ENCODE measurements around the gene SMLR1. TPM values are rescaled to one million over a fixed set of nuclear protein-coding genes. Genes with fewer than 3 reads are reported as not detected.

The SMLR1 gene
- total RNA-seq, 2 experiments from 2014 or later = not detected

DNA sequence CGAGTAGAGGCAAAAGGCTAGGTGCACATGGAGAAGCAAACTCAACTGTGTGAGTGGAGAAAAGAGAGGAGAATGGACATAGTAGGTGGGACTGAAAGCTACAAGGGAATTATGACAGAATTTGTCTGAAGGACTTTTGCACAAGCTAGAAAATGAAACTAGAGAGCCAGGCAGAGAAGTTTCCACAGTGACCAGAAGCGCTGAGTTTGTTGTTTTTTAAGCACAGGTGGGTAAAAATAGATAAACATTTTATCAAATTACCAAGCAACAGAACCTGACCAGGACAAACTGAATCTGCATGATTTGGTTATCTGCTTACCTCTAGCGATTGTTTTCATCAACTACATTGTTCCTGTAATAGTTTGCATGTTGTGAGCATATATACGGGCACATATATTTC is 38.6 kb downstream of the SMLR1 start:
- no peaks in the 10 kb centered on the region for H3K36me3 ChIP-seq (ENCODE audit: insufficient read depth, low read length)
- H3K4me1 ChIP-seq (ENCODE audit: insufficient read depth, low read length) = no peaks in the 10 kb centered on the region
- ChIA-PET CTCF (no interaction called here), POLR2A (no interaction called here)
- no peaks in the 10 kb centered on the region for H3K9me3 ChIP-seq (ENCODE audit: control insufficient read depth in 1 of 2, insufficient read depth in 1 of 2, low read length in 2 of 2)
- Mint-ChIP-seq H3K4me1 (ENCODE audit: low read depth) (no peaks in the 10 kb centered on the region), H3K9me3 (no peaks in the 10 kb centered on the region), H3K27me3 (no peaks in the 10 kb centered on the region), H3K4me3 (no peak overlapping the region), H3K36me3 (ENCODE audit: low read depth) (peaks cover 5% of the 10 kb centered on the region), H3K27ac (no peak overlapping the region)
- no peaks in the 10 kb centered on the region for H3K27me3 ChIP-seq (ENCODE audit: control insufficient read depth in 1 of 2, insufficient read depth in 2 of 2, low read length in 2 of 2)
- no peak for ATAC-seq (ENCODE audit: poor library complexity)
- intact Hi-C loops (cut with DNase I, micrococcal nuclease) = no loop called here
- TF ChIP-seq CTCF (IDR thresholded peaks at IDR 0.05) = no peak
- DNase-seq = no peak
- H3K4me3 ChIP-seq (ENCODE audit: low read length) = no peak overlapping the region
- no peak overlapping the region for H3K27ac ChIP-seq (ENCODE audit: low read depth in 1 of 2, low read length in 2 of 2)

DNA sequence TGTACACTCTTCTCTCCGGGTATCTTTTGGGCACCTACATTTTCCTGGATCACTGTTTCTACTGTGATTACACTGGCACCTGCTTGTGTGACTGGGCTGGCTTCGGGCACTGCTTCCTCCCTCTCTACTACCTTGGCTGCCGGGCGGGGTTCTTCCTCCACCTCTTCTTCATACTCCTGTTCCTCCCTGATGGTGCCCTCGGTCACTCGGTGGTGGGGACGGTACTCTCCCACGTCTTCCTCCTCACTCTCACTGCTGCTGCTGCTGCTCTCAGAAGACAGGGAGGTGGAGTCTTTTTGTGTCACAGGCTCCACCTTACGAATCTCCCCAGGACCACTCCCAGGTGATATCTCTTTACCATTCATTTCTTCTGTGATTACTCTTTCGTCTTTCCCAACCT is 42.5 kb downstream of the SMLR1 start:
- CTCF ChIA-PET = no interaction called here

GRCh38 chr6:130870179-130870880 is 43.1 kb downstream of the SMLR1 start:
- Mint-ChIP-seq H3K27ac (no peak overlapping the region), H3K36me3 (ENCODE audit: low read depth) (peaks cover 4% of the 10 kb centered on the region), H3K4me3 (no peak overlapping the region), H3K9me3 (no peaks in the 10 kb centered on the region), H3K27me3 (no peaks in the 10 kb centered on the region), H3K4me1 (ENCODE audit: low read depth) (no peaks in the 10 kb centered on the region)
- Histone ChIP-seq H3K4me3 (ENCODE audit: low read length) (no peak overlapping the region), H3K36me3 (ENCODE audit: insufficient read depth, low read length) (no peaks in the 10 kb centered on the region), H3K27ac (ENCODE audit: low read depth in 1 of 2, low read length in 2 of 2) (no peak overlapping the region), H3K27me3 (ENCODE audit: control insufficient read depth in 1 of 2, insufficient read depth in 2 of 2, low read length in 2 of 2) (no peaks in the 10 kb centered on the region), H3K9me3 (ENCODE audit: control insufficient read depth in 1 of 2, insufficient read depth in 1 of 2, low read length in 2 of 2) (no peaks in the 10 kb centered on the region), H3K4me1 (ENCODE audit: insufficient read depth, low read length) (no peaks in the 10 kb centered on the region)
- DNase-seq (no peak), ATAC-seq (ENCODE audit: poor library complexity) (no peak)
- ChIA-PET CTCF (interaction anchor here (0.6 to 1.1 kb wide), 2 partner anchors 15 to 20 kb away, joined by 3 read pairs; no protein-coding TSS in a partner anchor), POLR2A (no interaction called here)
- no peak for TF ChIP-seq CTCF (IDR thresholded peaks at IDR 0.05)
- intact Hi-C loops (cut with DNase I, micrococcal nuclease) = no loop called here

More for the DNA sequence above, 42.5 kb downstream of the SMLR1 start:
- H3K27ac Mint-ChIP-seq = no peak overlapping the region
- no peak for DNase-seq
- no peak overlapping the region for H3K4me3 Mint-ChIP-seq
- Histone ChIP-seq H3K9me3 (ENCODE audit: control insufficient read depth in 1 of 2, insufficient read depth in 1 of 2, low read length in 2 of 2) (no peaks in the 10 kb centered on the region), H3K4me3 (ENCODE audit: low read length) (no peak overlapping the region), H3K27ac (ENCODE audit: low read depth in 1 of 2, low read length in 2 of 2) (no peak overlapping the region), H3K27me3 (ENCODE audit: control insufficient read depth in 1 of 2, insufficient read depth in 2 of 2, low read length in 2 of 2) (no peaks in the 10 kb centered on the region), H3K36me3 (ENCODE audit: insufficient read depth, low read length) (no peaks in the 10 kb centered on the region), H3K4me1 (ENCODE audit: insufficient read depth, low read length) (no peaks in the 10 kb centered on the region)
- H3K36me3 Mint-ChIP-seq (ENCODE audit: low read depth) = peaks cover 5% of the 10 kb centered on the region
- ATAC-seq (ENCODE audit: poor library complexity) = no peak
- H3K4me1 Mint-ChIP-seq (ENCODE audit: low read depth) = no peaks in the 10 kb centered on the region
- H3K27me3 Mint-ChIP-seq = no peaks in the 10 kb centered on the region
- POLR2A ChIA-PET = no interaction called here
- intact Hi-C loops (cut with DNase I, micrococcal nuclease) = no loop called here
- no peaks in the 10 kb centered on the region for H3K9me3 Mint-ChIP-seq
- no peak for TF ChIP-seq CTCF (IDR thresholded peaks at IDR 0.05)

All from CD4-positive, alpha-beta T cell (primary cell).